Activated T-cell treated with anti-CD3 and anti-CD28 coated beads, Interleukin-2, amount 50 U/mL, for 72 hours (primary cell): ENCODE measurements around the gene ZFYVE9. TPM values are rescaled to one million over a fixed set of nuclear protein-coding genes. Genes with fewer than 3 reads are reported as not detected.
A peak's percentile ranks its signal among the peaks of the same experiment; 100 is the strongest.
"Not testable (repeated sequence)": the region's sequence is repeated elsewhere in the genome, so short reads cannot be mapped to it uniquely, and the experiment has no call there.

ENCODE experiments used
- ATAC-seq, 2 donors: fragments of 150-1000 bp; cut with Tn5 transposase; replicated peaks in 1 of 2; 2 replicates each; pipeline ENCODE4 v1.10.0; 2021; ENCODE audit warnings: moderate library complexity in 2 of 2, mild to moderate bottlenecking in 1 of 2
- DNase-seq, 2 donors: peaks; one replicate each; pipeline ENCODE4 v3.0.0; 2021 to 2022; ENCODE audit warnings: mixed read lengths in 1 of 2
- H3K27ac Mint-ChIP-seq: one replicate; pipeline ENCODE4 v1.8.0; 2022; ENCODE audit warnings: mild to moderate bottlenecking, moderate library complexity, mixed read lengths
- H3K27me3 Mint-ChIP-seq: one replicate; pipeline ENCODE4 v1.8.0; 2022; ENCODE audit warnings: low read depth, mixed read lengths
- H3K36me3 Mint-ChIP-seq, 2 donors: one replicate each; pipeline ENCODE4 v1.8.0; 2022; ENCODE audit warnings: mixed read lengths in 2 of 2, mild to moderate bottlenecking in 1 of 2; ENCODE audit not compliant: insufficient read depth in 2 of 2
- H3K4me1 Mint-ChIP-seq: one replicate; pipeline ENCODE4 v1.8.0; 2022; ENCODE audit warnings: low read depth, mixed read lengths
- H3K4me3 Mint-ChIP-seq, 2 donors: one replicate each; pipeline ENCODE4 v1.8.0; 2022; ENCODE audit warnings: mild to moderate bottlenecking in 2 of 2, mixed read lengths in 2 of 2, moderate library complexity in 2 of 2
- H3K9me3 Mint-ChIP-seq, 2 donors: one replicate each; pipeline ENCODE4 v1.8.0; 2022; ENCODE audit warnings: mixed read lengths in 2 of 2
- total RNA-seq, 2 donors: library from RNA; stranded (reverse); gene quantifications; one replicate each; pipeline ENCODE4 v1.2.3, GENCODE V29; 2022

Gene ZFYVE9
- total RNA-seq, 2 donors from 2014 or later = 4.4 to 5.7 TPM

DNA sequence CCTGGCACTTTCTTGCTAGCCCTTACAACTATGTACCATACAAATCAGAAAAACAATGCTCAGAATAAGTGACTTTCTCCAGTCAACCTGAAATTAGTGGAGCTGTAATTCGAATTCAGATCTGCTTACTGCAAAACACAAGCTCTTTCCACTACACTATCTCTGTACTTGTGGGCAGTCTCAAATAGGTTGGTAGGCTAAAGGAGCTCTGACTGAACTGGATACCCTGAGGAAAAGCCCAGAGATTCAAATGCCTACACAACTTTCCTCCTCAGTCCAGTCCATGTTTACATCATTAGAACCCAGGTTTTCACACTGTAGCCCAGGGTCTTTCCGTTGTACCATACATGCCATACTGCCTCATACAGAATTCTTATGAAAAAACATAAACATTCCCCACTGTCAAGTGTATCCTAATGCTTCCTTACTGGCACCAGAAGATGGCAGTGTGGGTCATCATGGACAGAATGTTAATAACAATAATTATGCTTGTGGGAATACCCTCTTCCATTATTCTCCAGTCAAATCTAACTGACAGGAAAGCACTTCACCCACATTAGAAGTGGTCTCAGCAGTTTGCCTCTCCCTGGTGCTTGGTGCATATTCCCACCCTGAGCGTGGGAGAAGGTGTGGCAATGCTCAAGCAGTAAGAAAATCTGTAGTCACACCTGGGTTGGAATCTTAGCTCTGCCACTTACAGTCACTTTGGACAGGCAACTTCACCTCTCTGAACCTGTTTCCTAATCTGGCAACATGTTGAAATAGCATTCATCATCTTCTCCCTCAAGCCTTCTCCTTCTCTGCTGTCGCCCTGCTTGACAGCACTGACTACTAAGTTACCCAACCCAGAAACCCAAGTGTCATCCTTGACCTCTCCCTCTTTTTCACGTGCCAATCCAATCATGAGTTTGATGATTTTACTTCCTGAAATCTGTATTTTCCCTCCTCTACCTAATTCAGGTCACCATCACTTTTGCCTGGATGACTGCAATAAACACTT, 14.4 kb upstream of the ZFYVE9 start:
- Mint-ChIP-seq H3K4me1 (peaks cover 5% of the 10 kb centered on the region), H3K27me3 (peaks cover 36% of the 10 kb centered on the region), H3K27ac (no peak overlapping the region), H3K36me3 (no peaks in the 10 kb centered on the region), H3K9me3 (no peaks in the 10 kb centered on the region), H3K4me3 (no peak overlapping the region)
- no peak for ATAC-seq
- peak; percentile 4 to 6 for DNase-seq

DNA sequence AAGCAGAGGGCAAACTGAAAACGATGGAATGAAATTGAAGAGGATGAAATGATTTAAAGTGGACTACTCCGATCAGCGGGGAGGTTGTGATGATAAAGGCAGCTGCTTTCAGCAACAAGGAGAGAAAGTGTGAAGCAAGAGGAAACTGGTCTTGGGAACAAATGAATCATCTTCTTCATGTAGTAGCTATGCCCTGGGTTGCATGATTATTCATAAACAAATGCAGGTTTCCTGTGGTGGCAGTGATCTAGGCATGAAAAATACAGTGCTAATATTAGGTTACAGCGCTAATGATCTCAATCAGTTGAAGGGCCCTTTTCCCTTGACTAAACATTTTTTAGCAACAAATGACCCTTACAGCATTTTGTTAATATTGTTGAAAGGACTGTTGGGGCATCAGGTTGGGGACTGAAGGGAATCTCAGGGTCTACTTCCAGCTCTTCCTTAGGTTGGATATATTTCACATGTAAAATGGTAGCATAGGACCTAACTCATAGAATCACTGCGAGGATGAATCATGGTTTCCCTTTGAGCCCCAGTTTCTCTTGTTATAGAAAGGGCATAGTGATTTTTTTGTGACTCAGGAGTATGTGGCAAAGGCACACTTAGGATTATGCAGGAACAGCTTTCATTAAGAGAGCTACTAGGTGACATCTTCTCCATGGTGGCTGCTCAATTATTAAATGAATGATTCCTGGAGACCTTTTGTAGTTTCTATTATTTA, 1.9 kb upstream of the ZFYVE9 start:
- Mint-ChIP-seq H3K36me3 (peaks cover 0 to 2% of the 10 kb centered on the region in 2 donors), H3K4me3 (peak overlapping the region; percentile 68 to 79), H3K27me3 (peaks cover 15% of the 10 kb centered on the region)

DNA sequence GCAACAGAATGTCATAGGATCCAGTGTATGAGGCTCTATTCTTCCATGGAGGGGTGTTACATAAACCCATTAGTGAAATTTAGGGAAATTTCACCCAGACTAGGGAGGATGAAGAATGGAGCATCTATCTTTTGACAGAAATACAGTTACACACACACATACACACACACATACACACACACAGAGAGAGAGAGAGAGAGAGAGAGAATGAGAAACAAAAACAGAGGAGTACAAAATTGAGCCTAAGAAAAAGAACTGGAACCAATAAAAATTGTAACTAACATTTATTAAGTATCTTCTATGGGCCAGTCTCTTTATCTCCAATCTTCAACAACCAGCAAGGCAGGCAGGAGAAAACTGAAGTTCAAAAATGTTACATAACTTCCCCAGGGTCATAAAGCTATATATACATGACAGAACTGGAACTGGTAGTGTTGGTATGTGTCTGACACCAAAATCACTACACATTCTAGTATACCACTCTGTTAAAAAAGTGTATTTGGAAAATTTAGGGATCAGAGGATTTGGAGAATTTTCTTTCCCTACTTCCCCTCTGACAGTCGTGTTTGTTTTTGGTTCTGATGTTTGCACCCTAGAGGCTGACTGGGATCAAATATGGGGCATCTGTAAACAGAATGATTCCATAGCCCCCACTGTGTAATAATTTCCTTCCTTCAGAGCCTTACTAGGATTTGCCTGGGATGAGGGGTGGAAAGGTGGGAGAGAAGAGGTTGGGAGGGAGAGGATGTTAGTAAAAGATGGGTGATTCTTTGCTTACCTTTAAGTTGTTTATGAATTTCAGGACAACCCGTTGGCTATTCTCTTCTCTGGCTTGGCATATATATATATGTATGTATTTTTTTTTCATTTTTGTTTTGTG, 1.0 kb upstream of the ZFYVE9 start:
- ATAC-seq (no peak), DNase-seq (no peak)
- peaks cover 2 to 3% of the 10 kb centered on the region in 2 donors for H3K9me3 Mint-ChIP-seq
- peak overlapping the region; percentile 42 for H3K27ac Mint-ChIP-seq
- H3K4me1 Mint-ChIP-seq = peaks cover 47% of the 10 kb centered on the region
- peaks cover 15% of the 10 kb centered on the region for H3K27me3 Mint-ChIP-seq
- H3K4me3 Mint-ChIP-seq = peak overlapping the region; percentile 68 to 79
- H3K36me3 Mint-ChIP-seq = peaks cover 0 to 2% of the 10 kb centered on the region in 2 donors

More for the DNA sequence above, 1.9 kb upstream of the ZFYVE9 start:
- Mint-ChIP-seq H3K4me1 (peaks cover 43% of the 10 kb centered on the region), H3K9me3 (peaks cover 2 to 3% of the 10 kb centered on the region in 2 donors), H3K27ac (peak overlapping the region; percentile 8)
- ATAC-seq (peak; percentile 62 to 70), DNase-seq (peak; percentile 47 to 53)

DNA sequence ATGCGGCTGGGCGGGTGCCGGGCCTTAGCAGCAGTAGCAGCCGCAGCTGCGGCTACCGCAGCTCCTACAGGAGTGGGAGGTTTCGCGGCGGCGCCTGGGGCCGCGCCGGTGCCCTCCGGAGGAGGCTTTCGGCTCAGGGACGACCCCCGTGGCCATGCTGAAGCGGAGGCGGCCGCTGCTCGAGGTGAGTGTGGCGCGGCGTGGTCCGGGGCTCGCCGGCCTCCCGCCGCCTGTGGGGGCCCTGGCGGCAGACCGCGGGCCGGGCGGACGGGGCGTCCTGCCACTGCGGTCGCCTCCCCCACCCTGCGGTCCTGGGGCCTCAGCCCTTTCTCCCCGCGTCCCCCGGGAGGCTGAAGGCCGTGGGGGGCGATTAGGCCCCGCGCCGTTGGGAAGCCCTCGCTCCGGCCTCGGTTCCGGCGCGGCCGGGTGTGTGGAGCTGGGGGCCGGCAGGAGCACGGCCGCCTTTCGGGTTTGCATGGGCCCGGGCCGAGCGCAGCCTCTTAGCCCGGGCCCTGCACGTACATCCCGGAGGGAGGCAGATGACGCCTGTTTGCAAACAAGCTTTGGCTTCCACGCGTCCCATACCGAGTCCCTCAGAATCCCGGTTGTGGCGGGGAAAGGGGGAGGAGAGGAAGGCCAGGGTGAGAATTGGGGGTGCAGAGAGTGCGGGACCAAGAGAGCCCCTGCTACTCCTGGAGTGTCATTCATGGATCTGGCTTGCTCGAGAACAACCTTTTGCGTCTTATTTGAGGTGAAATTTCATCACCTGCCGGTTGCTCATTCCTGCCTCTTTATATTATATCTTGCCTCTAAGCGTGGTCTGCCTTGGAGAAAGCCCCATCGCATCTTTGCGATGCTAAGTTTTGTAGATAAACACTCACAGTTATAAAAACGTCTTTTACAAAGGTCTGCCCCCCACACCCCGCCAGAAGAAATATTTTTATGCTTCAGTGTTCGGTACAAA, 613 bp downstream of the ZFYVE9 start:
- ATAC-seq (peak; percentile 50 to 55), DNase-seq (peak; percentile 35 to 55)
- H3K36me3 Mint-ChIP-seq = no peaks in the 10 kb centered on the region
- peaks cover 15% of the 10 kb centered on the region for H3K27me3 Mint-ChIP-seq
- no peaks in the 10 kb centered on the region for H3K9me3 Mint-ChIP-seq
- peak overlapping the region; percentile 81 to 91 for H3K4me3 Mint-ChIP-seq
- peaks cover 47% of the 10 kb centered on the region for H3K4me1 Mint-ChIP-seq
- H3K27ac Mint-ChIP-seq = peak overlapping the region; percentile 72

DNA sequence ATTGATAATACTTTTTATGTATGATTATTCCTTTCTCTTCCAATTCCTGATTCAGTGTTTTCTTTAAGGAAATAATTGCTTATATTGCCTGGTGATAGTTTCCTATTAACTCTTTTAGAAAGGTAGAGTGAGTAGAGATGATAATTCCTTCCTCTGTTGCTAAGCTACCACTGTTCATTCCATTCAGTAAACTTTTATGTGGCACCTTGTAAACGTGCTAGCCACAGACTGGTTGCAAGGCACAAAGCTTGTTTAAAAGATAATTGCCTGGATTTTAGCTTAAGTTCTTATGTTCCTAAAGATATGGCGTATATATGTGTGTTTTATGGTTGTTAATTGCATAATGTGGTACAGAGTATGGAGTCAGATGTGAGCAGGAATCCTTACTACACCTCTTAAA, 3.2 kb downstream of the ZFYVE9 start:
- peaks cover 28% of the 10 kb centered on the region for H3K4me1 Mint-ChIP-seq
- no peaks in the 10 kb centered on the region for H3K9me3 Mint-ChIP-seq
- ATAC-seq (no peak), DNase-seq (no peak)
- H3K36me3 Mint-ChIP-seq = no peaks in the 10 kb centered on the region
- H3K4me3 Mint-ChIP-seq = peak overlapping the region in 1 of 2 donors; percentile 9
- no peak overlapping the region for H3K27ac Mint-ChIP-seq
- H3K27me3 Mint-ChIP-seq = peaks cover 8% of the 10 kb centered on the region

DNA sequence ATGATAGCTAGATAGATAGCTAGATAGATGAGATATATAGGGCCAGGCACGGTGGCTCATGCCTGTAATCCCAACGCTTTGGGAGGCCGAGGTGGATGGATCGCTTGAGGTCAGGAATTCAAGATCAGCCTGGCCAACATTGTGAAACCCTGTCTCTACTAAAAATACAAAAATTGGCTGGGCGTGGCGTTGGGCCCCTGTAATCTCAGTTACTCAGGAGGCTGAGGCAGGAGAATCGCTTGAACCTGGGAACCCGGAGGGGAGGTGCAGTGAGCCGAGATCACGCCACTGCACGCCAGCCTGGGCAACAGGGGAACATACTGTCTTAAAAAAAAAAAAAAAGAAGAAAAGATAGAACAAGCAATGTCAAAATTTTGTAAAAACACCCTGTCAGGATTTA, 8.6 kb downstream of the ZFYVE9 start:
- H3K4me3 Mint-ChIP-seq, H3K9me3 Mint-ChIP-seq, H3K36me3 Mint-ChIP-seq, ATAC-seq, H3K27me3 Mint-ChIP-seq, H3K27ac Mint-ChIP-seq, H3K4me1 Mint-ChIP-seq, DNase-seq: not testable (repeated sequence)

DNA sequence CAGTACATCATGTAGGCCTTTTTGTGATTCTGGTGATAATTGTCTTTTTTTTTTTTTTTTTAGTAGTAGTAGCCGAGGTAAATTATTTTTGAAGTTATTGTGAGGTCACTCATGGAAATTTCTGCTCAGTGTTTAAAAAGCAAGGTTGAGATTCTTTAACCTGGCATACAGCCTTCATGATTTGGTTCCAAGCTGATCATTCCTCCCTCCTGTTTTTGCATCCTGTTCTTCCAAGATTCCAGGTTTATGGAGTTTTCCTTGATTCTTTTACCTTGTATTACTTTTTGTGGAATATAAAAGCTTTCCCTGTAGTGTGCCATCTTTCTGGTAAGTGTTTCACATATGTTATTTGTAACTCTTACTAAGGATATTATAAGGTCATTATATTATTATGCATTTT, 9.1 kb downstream of the ZFYVE9 start:
- no peak overlapping the region for H3K27ac Mint-ChIP-seq
- no peak overlapping the region for H3K4me3 Mint-ChIP-seq
- H3K36me3 Mint-ChIP-seq = no peaks in the 10 kb centered on the region
- DNase-seq (no peak), ATAC-seq (no peak)
- no peaks in the 10 kb centered on the region for H3K4me1 Mint-ChIP-seq
- no peaks in the 10 kb centered on the region for H3K9me3 Mint-ChIP-seq
- no peaks in the 10 kb centered on the region for H3K27me3 Mint-ChIP-seq

DNA sequence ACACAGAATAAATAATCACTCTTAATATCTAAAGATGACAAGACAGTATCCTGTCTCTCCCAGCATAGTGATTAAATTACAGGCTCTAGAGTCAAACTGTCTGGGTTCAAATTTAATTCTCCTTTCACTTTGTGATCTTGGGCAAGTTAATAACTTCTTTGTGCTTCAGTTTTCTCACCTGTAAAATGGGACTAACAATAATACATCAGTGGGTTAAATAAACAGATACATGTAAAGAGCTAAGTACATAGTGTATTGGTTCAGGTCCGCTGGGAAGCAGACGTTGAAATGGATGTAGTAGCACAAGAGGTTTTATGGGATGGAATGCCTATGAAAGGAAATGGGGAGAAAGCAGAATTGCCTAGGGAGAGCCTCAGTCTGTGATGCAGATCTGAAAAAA, 10.7 kb downstream of the ZFYVE9 start:
- DNase-seq = no peak
- no peaks in the 10 kb centered on the region for H3K9me3 Mint-ChIP-seq

DNA sequence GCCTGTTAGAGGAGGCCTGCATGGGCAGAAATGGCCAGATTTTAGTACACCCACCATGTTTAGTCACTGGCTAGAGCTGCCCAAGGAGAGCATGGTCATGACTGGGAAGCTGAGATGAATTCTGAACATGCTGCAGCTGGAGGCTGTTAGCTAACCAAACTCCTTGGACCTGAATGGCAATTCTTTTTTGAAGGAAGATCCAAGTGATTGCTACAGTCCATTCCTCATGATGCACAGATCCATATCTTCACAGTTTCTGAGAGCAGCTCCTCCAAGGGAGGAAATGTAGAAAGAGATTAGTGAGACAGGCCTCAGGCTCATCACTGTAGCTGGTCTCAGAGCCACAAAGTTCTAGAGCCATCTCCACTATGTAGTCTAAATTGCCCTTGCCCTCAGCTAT, 11.1 kb downstream of the ZFYVE9 start:
- no peaks in the 10 kb centered on the region for H3K9me3 Mint-ChIP-seq
- H3K36me3 Mint-ChIP-seq = no peaks in the 10 kb centered on the region
- ATAC-seq = no peak
- no peaks in the 10 kb centered on the region for H3K4me1 Mint-ChIP-seq
- no peak for DNase-seq
- no peak overlapping the region for H3K27ac Mint-ChIP-seq
- no peak overlapping the region for H3K4me3 Mint-ChIP-seq
- H3K27me3 Mint-ChIP-seq = no peaks in the 10 kb centered on the region

More for the DNA sequence above, 10.7 kb downstream of the ZFYVE9 start:
- Mint-ChIP-seq H3K36me3 (no peaks in the 10 kb centered on the region), H3K27me3 (no peaks in the 10 kb centered on the region), H3K27ac (no peak overlapping the region), H3K4me3 (no peak overlapping the region), H3K4me1 (no peaks in the 10 kb centered on the region)
- ATAC-seq = no peak

DNA sequence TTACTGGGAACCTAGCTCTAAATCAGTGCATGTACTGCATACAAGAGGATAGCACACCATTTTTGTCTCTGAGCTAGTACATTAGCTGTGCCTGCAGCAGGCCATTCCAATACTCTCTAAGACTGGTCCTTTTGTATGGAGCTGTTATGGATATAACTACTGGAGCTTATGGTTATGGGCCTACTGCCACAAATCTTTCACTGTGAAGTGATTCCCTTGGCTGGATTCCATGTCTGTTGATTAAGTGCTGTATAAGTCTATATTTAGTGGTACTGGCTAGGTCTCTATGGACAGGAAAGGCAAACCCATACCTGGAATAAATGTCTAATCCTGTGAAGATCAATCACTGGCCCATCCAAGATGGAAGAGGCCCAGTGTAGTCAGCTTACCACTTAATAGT, 12.0 kb downstream of the ZFYVE9 start:
- Mint-ChIP-seq H3K4me1 (no peaks in the 10 kb centered on the region), H3K27ac (no peak overlapping the region), H3K4me3 (no peak overlapping the region), H3K9me3 (no peaks in the 10 kb centered on the region), H3K36me3 (no peaks in the 10 kb centered on the region), H3K27me3 (no peaks in the 10 kb centered on the region)
- ATAC-seq = no peak
- DNase-seq = no peak

DNA sequence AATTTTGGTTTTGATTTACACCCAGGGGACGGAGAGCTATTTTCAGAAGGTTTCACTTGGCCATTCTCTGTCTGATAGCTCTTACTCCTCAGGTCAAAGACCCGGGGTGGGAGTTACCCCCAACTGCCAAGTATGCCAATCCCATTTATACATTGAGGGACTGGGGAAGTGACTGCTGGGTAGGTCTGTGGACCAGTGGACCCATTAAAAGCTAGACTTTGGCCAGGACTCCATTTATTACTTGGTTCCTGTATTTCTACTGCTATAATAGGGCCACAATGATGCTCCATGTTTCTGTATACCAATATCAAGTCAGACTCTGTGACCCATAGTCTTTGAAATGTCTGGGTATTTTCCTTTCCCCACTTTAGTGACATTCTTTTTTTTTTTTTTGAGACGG, 14.6 kb downstream of the ZFYVE9 start:
- Mint-ChIP-seq H3K27me3 (no peaks in the 10 kb centered on the region), H3K27ac (no peak overlapping the region)

DNA sequence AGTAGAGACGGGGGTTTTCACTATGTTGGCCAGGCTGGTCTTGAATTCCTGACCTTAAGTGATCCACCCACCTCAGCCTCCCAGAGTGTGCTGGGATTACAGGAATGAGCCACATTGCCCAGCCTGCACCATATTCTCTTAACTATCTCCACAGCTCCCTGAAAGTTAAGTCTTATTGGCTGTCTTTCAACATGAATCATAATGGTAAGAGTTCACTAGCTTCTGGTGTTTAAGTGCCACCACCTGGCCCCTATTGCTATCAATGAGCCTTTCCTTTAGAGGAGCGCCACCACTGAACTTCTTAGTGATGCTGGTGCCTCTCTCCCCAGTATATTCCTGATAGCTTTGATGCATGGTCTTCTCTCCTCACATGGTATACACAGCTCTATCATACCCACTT, 15.7 kb downstream of the ZFYVE9 start:
- Mint-ChIP-seq H3K4me3 (no peak overlapping the region), H3K9me3 (no peaks in the 10 kb centered on the region), H3K36me3 (no peaks in the 10 kb centered on the region), H3K4me1 (no peaks in the 10 kb centered on the region), H3K27ac (no peak overlapping the region), H3K27me3 (no peaks in the 10 kb centered on the region)
- ATAC-seq (no peak), DNase-seq (no peak)

More for the DNA sequence above, 14.6 kb downstream of the ZFYVE9 start:
- no peaks in the 10 kb centered on the region for H3K4me1 Mint-ChIP-seq
- no peaks in the 10 kb centered on the region for H3K9me3 Mint-ChIP-seq
- ATAC-seq (no peak), DNase-seq (no peak)
- no peak overlapping the region for H3K4me3 Mint-ChIP-seq
- no peaks in the 10 kb centered on the region for H3K36me3 Mint-ChIP-seq
